AG04450 (cell line): ENCODE data around the gene RXFP4. TPM values are rescaled to one million over a fixed set of nuclear protein-coding genes. Genes with fewer than 3 reads are reported as not detected.

Experiments used
- CTCF ChIA-PET: fragments of 300-600, 350-600 bp; formaldehyde crosslinking; extraction: SDS; loops from one replicate; lab custom pipeline; 2022; ENCODE audit warnings: antibody characterized with exemption, inconsistent platforms; lab: Charles Lee
- POLR2A ChIA-PET: fragments of 350-600 bp; formaldehyde crosslinking; extraction: SDS; loops from one replicate; lab custom pipeline; 2021; ENCODE audit warnings: antibody characterized with exemption, inconsistent platforms; lab: Yijun Ruan, JAX
- DNase-seq: peaks from one replicate; pipeline ENCODE4 v3.0.0-alpha.2; 2011; ENCODE audit warnings: low read depth, low spot score
- H3K27ac ChIP-seq: one replicate; pipeline ENCODE4 v1.5.1; 2012; ENCODE audit warnings: low read depth, low read length, control low read depth
- H3K27me3 ChIP-seq: one replicate; pipeline ENCODE4 v1.6.0; 2012; ENCODE audit warnings: low read length; ENCODE audit not compliant: control insufficient read depth, insufficient read depth
- H3K4me3 ChIP-seq: 2 replicates; pipeline ENCODE4 v1.5.1; 2011; ENCODE audit warnings: mild to moderate bottlenecking, low read depth, low read length, control low read depth
- H3K9me3 ChIP-seq: 2 replicates; pipeline ENCODE4 v1.5.1; 2012; ENCODE audit warnings: low read length; ENCODE audit not compliant: control insufficient read depth, insufficient read depth
- polyA plus RNA-seq: library from polyadenylated mRNA; depleted of rRNA; stranded (reverse); fragments of >200 nt; gene quantifications from 2 replicates; pipeline ENCODE4 v1.2.3, GENCODE V29; 2011
- TF ChIP-seq, protein P1 (sequence below): IDR thresholded peaks from 2 replicates; pipeline ENCODE4 v1.5.1; 2011; ENCODE audit warnings: low read depth, low read length, control low read depth, inconsistent platforms

The RXFP4 gene
- polyA plus RNA-seq, 1 experiment, result not detected

DNA sequence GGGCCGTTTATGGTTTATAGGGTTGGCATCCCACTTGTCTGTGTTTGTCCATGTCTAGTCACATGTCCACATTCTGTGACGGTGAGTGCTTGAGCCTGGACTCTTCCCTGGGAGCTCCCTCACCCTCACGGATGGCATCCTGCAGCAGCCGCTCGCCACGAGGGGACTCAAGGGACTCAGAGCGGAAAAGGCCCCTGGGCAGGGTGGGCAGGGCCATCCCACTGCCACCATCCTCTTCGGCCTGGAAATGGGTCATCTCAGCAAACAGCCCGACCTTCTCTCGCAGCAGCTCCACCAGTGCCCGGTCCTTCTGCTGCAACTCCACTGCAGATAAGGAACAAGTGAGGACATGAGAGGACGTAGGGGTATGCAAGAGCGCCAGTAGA lies 11.1 kb downstream of the RXFP4 start:
- Histone ChIP-seq H3K9me3 (no peaks in the 10 kb centered on the region; the same call in 1 of the 2 replicates), H3K4me3 (no peak overlapping the region), H3K27me3 (no peaks in the 10 kb centered on the region), H3K27ac (no peak overlapping the region)
- TF ChIP-seq, protein P1, sequence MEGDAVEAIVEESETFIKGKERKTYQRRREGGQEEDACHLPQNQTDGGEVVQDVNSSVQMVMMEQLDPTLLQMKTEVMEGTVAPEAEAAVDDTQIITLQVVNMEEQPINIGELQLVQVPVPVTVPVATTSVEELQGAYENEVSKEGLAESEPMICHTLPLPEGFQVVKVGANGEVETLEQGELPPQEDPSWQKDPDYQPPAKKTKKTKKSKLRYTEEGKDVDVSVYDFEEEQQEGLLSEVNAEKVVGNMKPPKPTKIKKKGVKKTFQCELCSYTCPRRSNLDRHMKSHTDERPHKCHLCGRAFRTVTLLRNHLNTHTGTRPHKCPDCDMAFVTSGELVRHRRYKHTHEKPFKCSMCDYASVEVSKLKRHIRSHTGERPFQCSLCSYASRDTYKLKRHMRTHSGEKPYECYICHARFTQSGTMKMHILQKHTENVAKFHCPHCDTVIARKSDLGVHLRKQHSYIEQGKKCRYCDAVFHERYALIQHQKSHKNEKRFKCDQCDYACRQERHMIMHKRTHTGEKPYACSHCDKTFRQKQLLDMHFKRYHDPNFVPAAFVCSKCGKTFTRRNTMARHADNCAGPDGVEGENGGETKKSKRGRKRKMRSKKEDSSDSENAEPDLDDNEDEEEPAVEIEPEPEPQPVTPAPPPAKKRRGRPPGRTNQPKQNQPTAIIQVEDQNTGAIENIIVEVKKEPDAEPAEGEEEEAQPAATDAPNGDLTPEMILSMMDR, result no peak
- ChIA-PET POLR2A (no interaction called here), CTCF (interaction anchor here (0.5 to 0.7 kb wide), 2 partner anchors 8 to 37 kb away, joined by 4 read pairs; no protein-coding TSS in a partner anchor)
- DNase-seq, result no peak

DNA sequence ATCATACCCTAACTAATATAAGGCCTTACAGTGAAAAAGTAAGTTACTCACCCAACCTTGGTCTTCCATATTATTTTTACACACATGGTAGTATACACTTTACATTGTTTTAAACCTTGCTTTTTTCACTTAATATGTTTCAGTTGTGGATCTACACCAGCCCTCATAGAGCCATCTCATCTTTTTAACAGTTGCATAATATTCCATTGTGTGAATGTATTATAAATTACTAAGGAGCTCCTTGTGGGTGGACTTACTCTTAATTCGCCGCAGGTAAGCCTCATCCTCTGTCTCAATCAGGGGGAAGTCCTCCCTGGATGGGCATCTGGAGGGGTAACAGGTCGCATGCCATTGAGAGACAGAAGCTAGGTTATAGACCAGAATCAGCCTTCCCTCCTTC lies 13.2 kb downstream of the RXFP4 start:
- Histone ChIP-seq H3K27ac (no peak overlapping the region), H3K27me3 (no peaks in the 10 kb centered on the region), H3K9me3 (no peaks in the 10 kb centered on the region; the same call in 1 of the 2 replicates), H3K4me3 (no peak overlapping the region)
- TF ChIP-seq, protein P1, result no peak
- no peak for DNase-seq
- CTCF ChIA-PET, result interaction anchor here (0.6 to 0.9 kb wide), 2 partner anchors 19 to 35 kb away, joined by 4 to 5 read pairs; no protein-coding TSS in a partner anchor
- POLR2A ChIA-PET, result no interaction called here

DNA sequence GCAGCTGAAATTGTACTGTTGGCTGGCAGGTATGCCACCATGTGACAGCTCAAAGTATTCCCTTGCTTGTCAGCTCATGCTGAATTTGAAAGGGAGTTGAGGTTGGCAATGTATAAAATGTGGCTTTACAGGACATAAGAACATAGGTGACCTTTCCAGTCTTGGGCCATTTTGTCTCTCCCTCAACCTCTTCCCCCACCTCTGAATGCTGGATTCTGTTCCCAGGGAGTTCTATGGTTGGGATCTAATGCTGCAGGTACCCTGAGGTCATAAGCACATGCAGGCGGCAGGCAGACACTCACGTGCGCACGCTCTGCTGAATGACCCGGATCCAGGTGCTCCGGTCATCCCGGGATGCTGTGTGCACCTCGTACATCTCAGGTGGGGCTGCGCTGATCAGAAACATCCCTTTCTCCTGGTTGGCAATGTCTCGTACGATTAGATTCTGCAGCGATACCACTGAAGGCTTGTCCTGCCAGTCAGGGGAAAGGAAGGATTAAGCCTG lies 16.0 kb downstream of the RXFP4 start:
- Histone ChIP-seq H3K27me3 (no peaks in the 10 kb centered on the region), H3K4me3 (no peak overlapping the region), H3K9me3 (no peaks in the 10 kb centered on the region), H3K27ac (no peak overlapping the region)
- ChIA-PET CTCF (interaction anchor here (0.7 kb wide), 1 partner anchor 12 kb away, joined by 3 read pairs; no protein-coding TSS in a partner anchor), POLR2A (interaction anchor here (0.7 kb wide), 1 partner anchor 16 kb away, joined by 8 read pairs; no protein-coding TSS in a partner anchor)
- no peak for DNase-seq
- TF ChIP-seq, protein P1, result no peak

DNA sequence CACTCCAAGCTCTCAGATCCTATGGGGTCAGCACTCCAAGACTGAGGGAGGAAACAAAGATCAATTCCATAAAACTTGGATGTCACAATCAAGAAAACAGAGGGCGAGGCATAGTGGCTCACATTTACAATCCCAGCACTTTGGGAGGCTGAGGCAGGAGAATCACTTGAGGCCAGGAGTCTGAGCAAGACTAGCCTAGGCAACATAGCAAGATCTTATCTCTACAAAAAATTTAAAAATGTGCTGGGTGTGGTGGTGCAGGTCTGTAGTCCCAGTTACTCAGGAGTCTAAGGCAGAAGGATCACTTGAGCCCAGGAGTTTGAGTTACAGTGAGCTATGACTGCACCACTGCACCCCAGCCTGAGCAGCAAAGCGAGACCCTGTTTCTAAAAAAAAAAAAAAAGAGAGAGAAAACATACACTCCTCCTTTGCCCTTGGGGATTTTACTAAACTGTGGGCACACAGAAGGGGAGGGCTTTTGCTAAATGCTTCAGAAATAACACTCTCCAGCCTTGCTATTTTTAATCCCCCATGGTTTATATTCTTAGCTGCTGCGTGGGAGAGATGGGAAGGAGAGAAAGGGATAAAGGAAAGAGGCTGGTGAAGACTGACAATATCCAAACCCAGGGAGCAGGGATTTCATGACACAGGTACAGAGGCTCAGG lies 18.8 kb downstream of the RXFP4 start:
- TF ChIP-seq, protein P1, result no peak
- ChIA-PET POLR2A (interaction anchor here (0.5 to 1.2 kb wide), 4 partner anchors 11 to 427 kb away, joined by 3 to 7 read pairs (median 4); no protein-coding TSS in a partner anchor), CTCF (interaction anchor here (0.6 to 1.0 kb wide), 4 partner anchors 8 to 106 kb away, joined by 3 to 4 read pairs (median 4); no protein-coding TSS in a partner anchor)
- DNase-seq, result no peak
- H3K27me3 ChIP-seq, result no peaks in the 10 kb centered on the region
- no peak overlapping the region for H3K4me3 ChIP-seq
- no peaks in the 10 kb centered on the region for H3K9me3 ChIP-seq
- H3K27ac ChIP-seq, result peak overlapping the region; percentile 52

DNA sequence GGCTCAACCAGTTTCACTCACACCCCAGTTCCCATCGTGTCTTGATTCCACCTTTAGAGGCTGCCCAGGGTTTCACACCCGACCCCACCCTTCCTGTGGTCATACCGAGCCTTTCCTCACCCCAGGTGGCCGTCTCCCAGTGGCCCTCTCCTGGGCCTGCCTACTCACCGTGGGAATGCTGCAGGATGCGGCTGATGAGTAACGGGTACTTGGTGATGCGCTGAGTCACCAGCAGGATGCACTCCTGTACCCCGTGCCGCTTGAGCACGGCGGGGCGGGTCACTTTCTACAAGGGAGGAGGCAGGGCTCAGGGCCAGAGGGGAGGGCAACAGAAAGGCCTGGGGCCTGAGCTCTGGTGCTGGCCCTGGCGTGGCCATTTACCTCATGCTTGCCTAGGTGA lies 20.5 kb downstream of the RXFP4 start:
- ChIA-PET POLR2A (interaction anchor here (1.4 to 2.3 kb wide), 3 partner anchors 12 to 21 kb away, joined by 5 to 11 read pairs (median 7); no protein-coding TSS in a partner anchor), CTCF (interaction anchor here (0.6 to 1.5 kb wide), 3 partner anchors 16 to 28 kb away, joined by 3 to 7 read pairs (median 4); partner anchors contain the start of gene ARHGEF2)
- no peak overlapping the region for H3K4me3 ChIP-seq
- peak; percentile 78 for DNase-seq
- no peaks in the 10 kb centered on the region for H3K9me3 ChIP-seq
- TF ChIP-seq, protein P1, result peak; percentile 41
- H3K27ac ChIP-seq, result peak overlapping the region; percentile 68
- H3K27me3 ChIP-seq, result no peaks in the 10 kb centered on the region
